ENCODE measurements around the gene RAB13. TPM values are rescaled to one million over a fixed set of nuclear protein-coding genes. Genes with fewer than 3 reads are reported as not detected.

Gene RAB13
- polyA plus RNA-seq, 6 donors from 2014 or later = 0.88 to 2.6 (median 1.5) TPM; not detected in 2

GRCh38 chr1:153932156-153933131 is 53.7 kb downstream of the RAB13 start:
- Mint-ChIP-seq H3K36me3 (peaks cover 0 to 7% of the 10 kb centered on the region in 2 donors), H3K27ac (peak overlapping the region in 2 of 6 donors; percentile 34 to 67), H3K9me3 (no peaks in the 10 kb centered on the region), H3K4me3 (no peak overlapping the region), H3K4me1 (peaks cover 13 to 18% (median 14%) of the 10 kb centered on the region in 3 donors), H3K27me3 (no peaks in the 10 kb centered on the region)
- ATAC-seq (ENCODE audit: low read depth in 2 of 2) (no peak), DNase-seq (no peak)

Other genes starting within 250 kb of the RAB13 start
- gene SLC27A3, start 210.9 kb downstream of the RAB13 start, polyA plus RNA-seq (ENCODE audit: low read depth in 6 of 6) = 1 to 10 TPM; 3.2 to 5.4 (median 4.1) TPM
- gene GATAD2B, start 63.4 kb downstream of the RAB13 start, polyA plus RNA-seq (ENCODE audit: low read depth in 6 of 6) = 1 to 10 TPM; 4.0 to 7.0 (median 5.1) TPM
- 10 to 100 TPM in 5 of 6 donors, 1 to 10 TPM in 1; 6.5 to 52.8 (median 29.7) TPM for gene DENND4B, start 39.6 kb downstream of the RAB13 start, polyA plus RNA-seq (ENCODE audit: low read depth in 6 of 6)
- gene CRTC2, start 27.7 kb downstream of the RAB13 start, polyA plus RNA-seq (ENCODE audit: low read depth in 6 of 6) = 10 to 100 TPM; 24.6 to 59.8 (median 35.8) TPM
- 10 to 100 TPM; 36.0 to 66.7 (median 52.6) TPM for gene SLC39A1, start 22.8 kb downstream of the RAB13 start, polyA plus RNA-seq (ENCODE audit: low read depth in 6 of 6)
- 10 to 100 TPM; 12.2 to 16.9 (median 15.6) TPM for gene CREB3L4, start 18.4 kb downstream of the RAB13 start, polyA plus RNA-seq (ENCODE audit: low read depth in 6 of 6)
- gene JTB, start 8.7 kb downstream of the RAB13 start, polyA plus RNA-seq (ENCODE audit: low read depth in 6 of 6) = 100 to 1,000 TPM; 339 to 480 (median 361) TPM
- gene RPS27, start 4.4 kb upstream of the RAB13 start, polyA plus RNA-seq (ENCODE audit: low read depth in 6 of 6) = over 10,000 TPM; 15,695 to 24,474 (median 20,858) TPM
- gene NUP210L, start 168.7 kb upstream of the RAB13 start, polyA plus RNA-seq (ENCODE audit: low read depth in 6 of 6) = not detected
- gene TPM3, start 205.8 kb upstream of the RAB13 start, polyA plus RNA-seq (ENCODE audit: low read depth in 6 of 6) = 100 to 1,000 TPM; 669 to 816 (median 772) TPM
- not detected for gene CFAP141, start 220.0 kb upstream of the RAB13 start, polyA plus RNA-seq (ENCODE audit: low read depth in 6 of 6)
- gene UBAP2L, start 234.6 kb upstream of the RAB13 start, polyA plus RNA-seq (ENCODE audit: low read depth in 6 of 6) = 10 to 100 TPM; 23.7 to 81.6 (median 47.4) TPM

Data from naive B cell (primary cell).